ENCODE data around the gene PCDHA1.

PCDHA1 gene

DNA sequence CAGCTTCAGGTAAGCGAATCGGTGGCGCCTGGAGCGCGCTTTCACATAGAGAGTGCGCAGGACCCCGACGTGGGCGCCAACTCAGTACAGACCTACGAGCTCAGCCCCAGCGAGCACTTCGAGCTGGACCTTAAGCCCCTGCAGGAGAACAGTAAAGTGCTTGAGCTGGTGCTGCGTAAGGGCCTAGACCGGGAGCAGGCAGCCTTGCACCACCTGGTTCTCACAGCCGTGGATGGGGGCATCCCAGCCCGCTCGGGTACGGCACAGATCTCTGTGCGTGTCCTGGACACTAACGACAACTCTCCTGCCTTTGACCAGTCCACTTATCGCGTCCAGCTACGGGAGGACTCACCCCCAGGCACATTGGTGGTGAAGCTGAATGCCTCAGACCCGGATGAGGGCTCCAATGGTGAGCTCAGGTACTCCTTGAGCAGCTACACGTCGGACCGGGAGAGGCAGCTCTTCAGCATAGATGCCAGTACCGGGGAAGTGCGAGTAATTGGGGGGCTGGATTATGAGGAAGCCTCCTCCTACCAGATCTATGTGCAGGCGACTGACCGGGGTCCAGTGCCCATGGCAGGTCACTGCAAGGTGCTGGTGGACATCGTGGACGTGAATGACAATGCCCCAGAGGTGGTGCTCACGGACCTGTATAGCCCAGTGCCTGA is 181.4 kb downstream of the PCDHA1 start:
- H3K23ac ChIP-seq (ENCODE audit: low read length), result no peak overlapping the region
- peaks cover 9% of the 10 kb centered on the region in 2 experiments for H3K4me1 ChIP-seq (ENCODE audit: control insufficient read depth in 1 of 2, insufficient read depth in 2 of 2, low read length in 2 of 2)
- no peaks in the 10 kb centered on the region for H3K36me3 ChIP-seq (ENCODE audit: control insufficient read depth in 1 of 2, insufficient read depth in 2 of 2, low read length in 2 of 2)
- no peak overlapping the region for H4K12ac ChIP-seq (ENCODE audit: low read depth, low read length)
- peak overlapping the region; percentile 98 for H3K4me2 ChIP-seq (ENCODE audit: low read length)
- no peak overlapping the region for H3K27ac ChIP-seq (ENCODE audit: low read depth, low read length)
- no peak overlapping the region for H3K4ac ChIP-seq (ENCODE audit: low read depth, low read length)
- no peaks in the 10 kb centered on the region for H3K79me2 ChIP-seq (ENCODE audit: control insufficient read depth, insufficient read depth, low read length, poor library complexity)
- no peak overlapping the region for H2BK5ac ChIP-seq (ENCODE audit: low read depth, low read length, poor library complexity)
- no peaks in the 10 kb centered on the region for H3K9me3 ChIP-seq (ENCODE audit: insufficient read depth, low read depth, low read length)
- no peak overlapping the region for H2AFZ ChIP-seq (ENCODE audit: insufficient read depth, low read length, poor library complexity)
- no peak for DNase-seq
- H2AK5ac ChIP-seq (ENCODE audit: low read length), result no peak overlapping the region
- H3K18ac ChIP-seq (ENCODE audit: low read length), result no peak overlapping the region
- WGBS (ENCODE audit: extremely low coverage, insufficient coverage, insufficient read length), result no CpG with 5 or more reads among the region's 34 CpGs
- H2BK120ac ChIP-seq (ENCODE audit: insufficient read depth, low read length, poor library complexity), result no peak overlapping the region
- no peak overlapping the region for H4K91ac ChIP-seq (ENCODE audit: low read depth, low read length)
- no peak overlapping the region for H3K9ac ChIP-seq (ENCODE audit: low read length)
- no peak overlapping the region for H4K8ac ChIP-seq (ENCODE audit: low read depth, low read length)
- no peak overlapping the region for H2BK12ac ChIP-seq (ENCODE audit: low read length)
- no peaks in the 10 kb centered on the region for H3K79me1 ChIP-seq (ENCODE audit: low read length)
- no peaks in the 10 kb centered on the region for H3K27me3 ChIP-seq (ENCODE audit: insufficient read depth, low read length)
- H3K14ac ChIP-seq (ENCODE audit: low read length), result no peak overlapping the region
- H3K4me3 ChIP-seq (ENCODE audit: low read depth, low read length), result peak overlapping the region; percentile 75

DNA sequence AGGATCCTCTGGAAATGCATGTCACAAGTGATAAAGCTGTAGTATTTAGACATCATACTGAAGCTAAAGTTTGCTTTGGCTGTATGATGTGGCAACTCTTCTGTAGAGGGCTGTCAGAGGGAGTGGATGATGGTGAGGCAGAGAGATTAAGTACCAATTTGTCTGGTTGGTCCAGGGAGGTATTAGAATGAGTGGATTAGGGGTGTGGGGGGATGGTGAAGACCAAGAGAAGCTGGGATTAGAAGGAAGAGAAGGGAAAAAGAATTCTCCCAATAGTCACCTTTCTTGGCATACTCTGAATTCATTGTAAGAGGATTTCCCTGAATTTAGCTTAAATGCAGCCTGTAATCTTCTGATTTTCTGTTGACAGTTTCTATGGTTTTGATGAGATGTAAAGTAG is 183.9 kb downstream of the PCDHA1 start:
- Histone ChIP-seq H3K79me1 (ENCODE audit: low read length) (no peaks in the 10 kb centered on the region), H3K27me3 (ENCODE audit: insufficient read depth, low read length) (no peaks in the 10 kb centered on the region), H2BK12ac (ENCODE audit: low read length) (no peak overlapping the region), H3K23ac (ENCODE audit: low read length) (no peak overlapping the region), H4K8ac (ENCODE audit: low read depth, low read length) (no peak overlapping the region), H2AK5ac (ENCODE audit: low read length) (no peak overlapping the region), H3K4me3 (ENCODE audit: low read depth, low read length) (no peak overlapping the region), H3K36me3 (ENCODE audit: control insufficient read depth in 1 of 2, insufficient read depth in 2 of 2, low read length in 2 of 2) (no peaks in the 10 kb centered on the region), H3K4me2 (ENCODE audit: low read length) (no peak overlapping the region), H2AFZ (ENCODE audit: insufficient read depth, low read length, poor library complexity) (no peak overlapping the region), H4K12ac (ENCODE audit: low read depth, low read length) (no peak overlapping the region), H3K79me2 (ENCODE audit: control insufficient read depth, insufficient read depth, low read length, poor library complexity) (no peaks in the 10 kb centered on the region), H3K4me1 (ENCODE audit: control insufficient read depth in 1 of 2, insufficient read depth in 2 of 2, low read length in 2 of 2) (peaks cover 9% of the 10 kb centered on the region in 2 experiments), H2BK120ac (ENCODE audit: insufficient read depth, low read length, poor library complexity) (no peak overlapping the region), H3K9me3 (ENCODE audit: insufficient read depth, low read depth, low read length) (no peaks in the 10 kb centered on the region), H3K18ac (ENCODE audit: low read length) (no peak overlapping the region), H3K4ac (ENCODE audit: low read depth, low read length) (no peak overlapping the region), H4K91ac (ENCODE audit: low read depth, low read length) (no peak overlapping the region), H2BK5ac (ENCODE audit: low read depth, low read length, poor library complexity) (no peak overlapping the region), H3K27ac (ENCODE audit: low read depth, low read length) (no peak overlapping the region), H3K9ac (ENCODE audit: low read length) (no peak overlapping the region), H3K14ac (ENCODE audit: low read length) (no peak overlapping the region)
- DNase-seq, result no peak

DNA sequence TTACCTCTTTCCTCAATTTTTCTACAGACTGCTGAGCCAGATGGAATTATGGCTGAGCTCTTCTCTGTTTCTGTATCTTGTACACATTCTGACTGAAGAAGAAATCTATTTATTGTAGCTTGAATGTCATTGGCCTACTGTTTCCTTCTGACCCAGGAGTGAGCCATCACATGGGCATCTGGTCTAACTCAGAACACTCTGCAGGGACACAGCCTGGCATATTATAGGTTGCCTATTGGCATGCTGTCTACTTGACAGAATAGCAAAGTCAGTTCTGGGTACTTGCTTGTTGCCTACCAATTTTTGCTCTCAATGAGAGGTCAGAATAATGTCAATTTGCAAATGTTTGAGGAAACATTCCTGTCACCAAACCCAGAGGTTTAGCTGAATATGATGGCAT is 187.6 kb downstream of the PCDHA1 start:
- Histone ChIP-seq H3K79me2 (ENCODE audit: control insufficient read depth, insufficient read depth, low read length, poor library complexity) (no peaks in the 10 kb centered on the region), H3K36me3 (ENCODE audit: control insufficient read depth in 1 of 2, insufficient read depth in 2 of 2, low read length in 2 of 2) (no peaks in the 10 kb centered on the region), H3K9ac (ENCODE audit: low read length) (no peak overlapping the region), H3K14ac (ENCODE audit: low read length) (no peak overlapping the region), H2BK12ac (ENCODE audit: low read length) (no peak overlapping the region), H3K9me3 (ENCODE audit: insufficient read depth, low read depth, low read length) (no peaks in the 10 kb centered on the region), H3K4me1 (ENCODE audit: control insufficient read depth in 1 of 2, insufficient read depth in 2 of 2, low read length in 2 of 2) (peaks cover 0 to 4% of the 10 kb centered on the region in 2 experiments), H3K4me3 (ENCODE audit: low read depth, low read length) (no peak overlapping the region), H4K12ac (ENCODE audit: low read depth, low read length) (no peak overlapping the region), H4K91ac (ENCODE audit: low read depth, low read length) (no peak overlapping the region), H3K18ac (ENCODE audit: low read length) (no peak overlapping the region), H2BK120ac (ENCODE audit: insufficient read depth, low read length, poor library complexity) (no peak overlapping the region), H2AFZ (ENCODE audit: insufficient read depth, low read length, poor library complexity) (no peak overlapping the region), H3K4me2 (ENCODE audit: low read length) (no peak overlapping the region), H3K4ac (ENCODE audit: low read depth, low read length) (no peak overlapping the region), H4K8ac (ENCODE audit: low read depth, low read length) (no peak overlapping the region), H3K79me1 (ENCODE audit: low read length) (no peaks in the 10 kb centered on the region), H3K27ac (ENCODE audit: low read depth, low read length) (no peak overlapping the region), H2AK5ac (ENCODE audit: low read length) (no peak overlapping the region), H3K27me3 (ENCODE audit: insufficient read depth, low read length) (no peaks in the 10 kb centered on the region), H3K23ac (ENCODE audit: low read length) (no peak overlapping the region), H2BK5ac (ENCODE audit: low read depth, low read length, poor library complexity) (no peak overlapping the region)
- no peak for DNase-seq

DNA sequence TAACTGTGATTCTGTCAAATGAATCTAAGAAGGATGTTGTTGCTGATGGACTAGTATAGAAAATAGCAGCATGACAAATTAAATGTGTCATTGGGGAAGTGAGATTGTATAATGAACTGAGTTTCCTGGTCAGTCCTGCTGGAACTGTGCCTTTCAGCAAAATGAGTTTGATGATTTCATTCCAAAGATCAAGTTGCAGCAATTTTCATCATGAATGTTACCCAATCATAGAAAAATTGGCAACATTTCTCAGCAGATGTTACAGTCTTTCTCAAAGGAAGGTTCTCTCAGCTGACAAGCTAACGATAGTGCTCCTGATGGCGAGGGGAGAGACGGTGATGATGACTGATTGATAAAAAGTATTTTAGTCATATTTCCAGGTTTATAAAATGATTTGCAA is 191.1 kb downstream of the PCDHA1 start:
- Histone ChIP-seq H3K9ac (ENCODE audit: low read length) (no peak overlapping the region), H4K12ac (ENCODE audit: low read depth, low read length) (no peak overlapping the region), H3K4me2 (ENCODE audit: low read length) (no peak overlapping the region), H2AK5ac (ENCODE audit: low read length) (no peak overlapping the region), H2BK12ac (ENCODE audit: low read length) (no peak overlapping the region), H3K4ac (ENCODE audit: low read depth, low read length) (no peak overlapping the region), H3K23ac (ENCODE audit: low read length) (no peak overlapping the region), H2BK120ac (ENCODE audit: insufficient read depth, low read length, poor library complexity) (no peak overlapping the region), H3K4me1 (ENCODE audit: control insufficient read depth in 1 of 2, insufficient read depth in 2 of 2, low read length in 2 of 2) (peaks cover 0 to 4% of the 10 kb centered on the region in 2 experiments), H2BK5ac (ENCODE audit: low read depth, low read length, poor library complexity) (no peak overlapping the region), H4K91ac (ENCODE audit: low read depth, low read length) (no peak overlapping the region), H4K8ac (ENCODE audit: low read depth, low read length) (no peak overlapping the region), H3K18ac (ENCODE audit: low read length) (no peak overlapping the region), H3K27me3 (ENCODE audit: insufficient read depth, low read length) (no peaks in the 10 kb centered on the region), H3K27ac (ENCODE audit: low read depth, low read length) (no peak overlapping the region), H3K9me3 (ENCODE audit: insufficient read depth, low read depth, low read length) (no peaks in the 10 kb centered on the region), H3K14ac (ENCODE audit: low read length) (no peak overlapping the region), H2AFZ (ENCODE audit: insufficient read depth, low read length, poor library complexity) (no peak overlapping the region), H3K36me3 (ENCODE audit: control insufficient read depth in 1 of 2, insufficient read depth in 2 of 2, low read length in 2 of 2) (no peaks in the 10 kb centered on the region), H3K79me1 (ENCODE audit: low read length) (no peaks in the 10 kb centered on the region), H3K4me3 (ENCODE audit: low read depth, low read length) (no peak overlapping the region), H3K79me2 (ENCODE audit: control insufficient read depth, insufficient read depth, low read length, poor library complexity) (no peaks in the 10 kb centered on the region)
- no CpG with 5 or more reads among the region's 3 CpGs for WGBS (ENCODE audit: extremely low coverage, insufficient coverage, insufficient read length)
- no peak for DNase-seq

All from trophoblast cell (in vitro differentiated cells and primary cell).